Heart left ventricle (tissue), 16 donors: ENCODE data around the gene NDUFV1. TPM values are rescaled to one million over a fixed set of nuclear protein-coding genes. Genes with fewer than 3 reads are reported as not detected.
"Not testable (repeated sequence)": the region's sequence is repeated elsewhere in the genome, so short reads cannot be mapped to it uniquely, and the experiment has no call there.

Experiments
- ATAC-seq, 4 donors: fragments of 200-7000 bp; cut with Tn5 transposase; one replicate each; pipeline ENCODE4 v1.9.1; 2020 to 2022; ENCODE audit warnings: moderate library complexity in 4 of 4, mild to moderate bottlenecking in 3 of 4, moderate number of reproducible peaks in 1 of 4
- DNase-seq, 5 donors: peaks; one replicate each; pipeline ENCODE4 v3.0.0-alpha.2; 2020
- H3K27ac ChIP-seq, 12 donors: fragments of 200-600 bp; sonication (generic) in 4 of 12; one replicate each; pipeline versions ENCODE4 v1.5.0 to v1.8.0; 2016 to 2022; ENCODE audit warnings: mild to moderate bottlenecking in 2 of 12
- H3K27me3 ChIP-seq, 9 donors: fragments of 200-600 bp; sonication (generic) in 2 of 9; one replicate each; pipeline versions ENCODE4 v1.5.1 to v1.8.0; 2016 to 2022; ENCODE audit warnings: mild to moderate bottlenecking in 3 of 9
- H3K36me3 ChIP-seq, 9 donors: fragments of 200-600 bp; sonication (generic) in 2 of 9; one replicate each; pipeline versions ENCODE4 v1.5.0 to v1.8.0; 2018 to 2022; ENCODE audit warnings: mild to moderate bottlenecking in 2 of 9
- H3K4me1 ChIP-seq, 12 donors: fragments of 200-600 bp; sonication (generic) in 4 of 12; one replicate each; pipeline versions ENCODE4 v1.5.0 to v1.8.0; 2016 to 2022; ENCODE audit warnings: mild to moderate bottlenecking in 3 of 12
- H3K4me3 ChIP-seq, 12 donors: fragments of 200-600 bp; sonication (generic) in 4 of 12; one replicate each; pipeline versions ENCODE4 v1.5.0 to v1.8.0; 2017 to 2022; ENCODE audit warnings: mild to moderate bottlenecking in 9 of 12, moderate library complexity in 4 of 12
- H3K9me3 ChIP-seq, 12 donors: fragments of 200-600 bp; sonication (generic) in 4 of 12; one replicate each; pipeline versions ENCODE4 v1.5.0 to v1.8.0; 2016 to 2022; ENCODE audit warnings: mild to moderate bottlenecking in 1 of 12
- POLR2A ChIP-seq, 2 donors: fragments of 450-650 bp; IDR thresholded peaks; one replicate each; pipeline ENCODE4 v1.6.1; 2017; ENCODE audit warnings: antibody characterized with exemption in 2 of 2, mild to moderate bottlenecking in 2 of 2, moderate library complexity in 2 of 2
- WGBS, 4 donors: extraction: QIAGEN DNeasy Blood & Tissue Kit in 2 of 4; methylation state at CpG; one replicate each; pipeline versions ENCODE4 v1.1.5 to v1.1.7; 2013 to 2018; 5-methylcytosine and 5-hydroxymethylcytosine counted together
- intact Hi-C, 10 donors: fragments of 100-400 bp; cut with DNase I; formaldehyde crosslinking; loops; one replicate each; pipeline versions ENCODE4 v1.11.1 to v1.14.2; 2022
- polyA plus RNA-seq, 2 donors: library from polyadenylated mRNA; stranded (reverse); fragments of 200-250 nt; gene quantifications; one replicate each; pipeline ENCODE4 v1.2.3, GENCODE V29; 2013
- total RNA-seq, 9 donors: library from RNA; depleted of rRNA in 2 of 9; stranded (reverse); fragments of >200 nt in 2 of 9; fragmentation: NEBNext Ultra II Directional in 3 of 9; extraction: Animal tissue kit (Norgen Biotek cat#: 25700) in 3 of 9; gene quantifications; one replicate each; pipeline versions ENCODE4 v1.1.0 to v1.2.4, GENCODE V29; 2016 to 2023
- TF ChIP-seq, protein P1 (sequence below), 12 donors: fragments of 200-600 bp; sonication (generic) in 4 of 12; IDR thresholded peaks; one replicate each; pipeline versions ENCODE4 v1.5.0 to v1.8.0; 2018 to 2022; ENCODE audit warnings: antibody characterized with exemption in 12 of 12, mild to moderate bottlenecking in 5 of 12
- donor health status: ischemic (EF 13 %, LVEDD 7.1; RV severe dilation, severe dysfunction).
- donor health status: healthy with polysubstance abuse.
- donor health status: DM: no; HTN: yes; CAD: no.
- donor health status: DM: no; HTN: no; CAD: no.
- donor health status: ischemic (EF 25% LVEDD 6.9; RV normal size, moderate dysfunction).
- donor health status: ischemic (EF 25% LVEDD 5.7; RV mildly dilated, moderate dysfunction).
- donor health status: healthy.
- donor health status: DM: yes; HTN: yes; CAD: no.
- donor health status: ischemic (EF 35%, LVEDD 5.7; RV mildly dilated, moderate dysfunction).
- donor health status: nonischemic (EF 11% LVEDD 7.7; RV severe dilation, severe dysfunction).
- donor health status: DM: yes; HTN: yes; CAD: no.
- donor health status: PGD.
- donor health status: ischemic (EF 29% LVEDD 5.4; RV normal size, mild dysfunction).
- donor health status: nonischemic (EF 23%, LVEDD 6.1; RV moderate dilation, normal function).

NDUFV1 gene
- total and polyA plus RNA-seq, 11 donors: 340 to 897 (median 540) TPM

DNA sequence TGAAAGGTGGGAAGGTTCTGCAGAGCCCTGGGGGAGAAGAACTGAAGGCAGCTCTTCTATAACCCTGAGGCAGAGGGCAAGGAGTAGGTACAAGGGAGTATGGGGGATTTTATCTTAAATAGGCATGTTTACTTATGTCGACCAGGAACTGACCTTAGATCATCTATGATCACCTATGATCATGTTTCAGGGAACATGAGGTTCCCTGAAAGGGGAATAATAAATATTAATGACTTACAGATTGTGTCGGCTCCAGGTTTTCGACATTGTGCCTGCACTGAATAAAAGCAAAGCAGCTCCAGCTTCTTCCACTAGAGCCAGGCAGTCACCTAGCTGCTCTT is 13.2 kb upstream of the NDUFV1 start:
- Histone ChIP-seq H3K27ac (no peak overlapping the region), H3K9me3 (peaks cover 0 to 6% (median 0%) of the 10 kb centered on the region in 12 donors), H3K4me1 (no peaks in the 10 kb centered on the region), H3K4me3 (no peak overlapping the region), H3K27me3 (no peaks in the 10 kb centered on the region), H3K36me3 (peaks cover 0 to 11% (median 1%) of the 10 kb centered on the region in 9 donors)
- TF ChIP-seq, protein P1, sequence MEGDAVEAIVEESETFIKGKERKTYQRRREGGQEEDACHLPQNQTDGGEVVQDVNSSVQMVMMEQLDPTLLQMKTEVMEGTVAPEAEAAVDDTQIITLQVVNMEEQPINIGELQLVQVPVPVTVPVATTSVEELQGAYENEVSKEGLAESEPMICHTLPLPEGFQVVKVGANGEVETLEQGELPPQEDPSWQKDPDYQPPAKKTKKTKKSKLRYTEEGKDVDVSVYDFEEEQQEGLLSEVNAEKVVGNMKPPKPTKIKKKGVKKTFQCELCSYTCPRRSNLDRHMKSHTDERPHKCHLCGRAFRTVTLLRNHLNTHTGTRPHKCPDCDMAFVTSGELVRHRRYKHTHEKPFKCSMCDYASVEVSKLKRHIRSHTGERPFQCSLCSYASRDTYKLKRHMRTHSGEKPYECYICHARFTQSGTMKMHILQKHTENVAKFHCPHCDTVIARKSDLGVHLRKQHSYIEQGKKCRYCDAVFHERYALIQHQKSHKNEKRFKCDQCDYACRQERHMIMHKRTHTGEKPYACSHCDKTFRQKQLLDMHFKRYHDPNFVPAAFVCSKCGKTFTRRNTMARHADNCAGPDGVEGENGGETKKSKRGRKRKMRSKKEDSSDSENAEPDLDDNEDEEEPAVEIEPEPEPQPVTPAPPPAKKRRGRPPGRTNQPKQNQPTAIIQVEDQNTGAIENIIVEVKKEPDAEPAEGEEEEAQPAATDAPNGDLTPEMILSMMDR (IDR thresholded peaks at IDR 0.05): no peak
- TF ChIP-seq POLR2A (IDR thresholded peaks at IDR 0.05): no peak
- intact Hi-C loops: no loop called here
- ATAC-seq (no peak), DNase-seq (no peak)
- WGBS, 4 donors: 73 to 77% (median 75%) methylated on average over 3 of the region's 3 CpGs

- H3K4me1 ChIP-seq: no peaks in the 10 kb centered on the region
- H3K9me3 ChIP-seq: peaks cover 0 to 6% (median 0%) of the 10 kb centered on the region in 12 donors
- TF ChIP-seq POLR2A (IDR thresholded peaks at IDR 0.05): no peak
- TF ChIP-seq, protein P1 (IDR thresholded peaks at IDR 0.05): no peak
- intact Hi-C loops: no loop called here
- H3K27ac ChIP-seq: no peak overlapping the region
- H3K36me3 ChIP-seq: peaks cover 0 to 2% (median 0%) of the 10 kb centered on the region in 9 donors
- ATAC-seq (no peak), DNase-seq (no peak)
- no peaks in the 10 kb centered on the region for H3K27me3 ChIP-seq
- WGBS, 4 donors: 62 to 70% (median 65%) methylated on average over 3 of the region's 3 CpGs
- no peak overlapping the region for H3K4me3 ChIP-seq
Measured at GRCh38 chr11:67594480-67594879, 12.3 kb upstream of the NDUFV1 start.

- no peak for ATAC-seq
- no peak overlapping the region for H3K4me3 ChIP-seq
- no peaks in the 10 kb centered on the region for H3K36me3 ChIP-seq
- intact Hi-C loops: no loop called here
- DNase-seq: no peak
- H3K27me3 ChIP-seq: no peaks in the 10 kb centered on the region
- no peak overlapping the region for H3K27ac ChIP-seq
- 75 to 88% (median 76%) methylated on average over 1 of the region's 1 CpG for WGBS, 4 donors
- H3K4me1 ChIP-seq: no peaks in the 10 kb centered on the region
- TF ChIP-seq, protein P1 (IDR thresholded peaks at IDR 0.05): no peak
- no peak for TF ChIP-seq POLR2A (IDR thresholded peaks at IDR 0.05)
- H3K9me3 ChIP-seq: peaks cover 0 to 6% (median 0%) of the 10 kb centered on the region in 12 donors
Measured at GRCh38 chr11:67596753-67597300, 9.9 kb upstream of the NDUFV1 start.

DNA sequence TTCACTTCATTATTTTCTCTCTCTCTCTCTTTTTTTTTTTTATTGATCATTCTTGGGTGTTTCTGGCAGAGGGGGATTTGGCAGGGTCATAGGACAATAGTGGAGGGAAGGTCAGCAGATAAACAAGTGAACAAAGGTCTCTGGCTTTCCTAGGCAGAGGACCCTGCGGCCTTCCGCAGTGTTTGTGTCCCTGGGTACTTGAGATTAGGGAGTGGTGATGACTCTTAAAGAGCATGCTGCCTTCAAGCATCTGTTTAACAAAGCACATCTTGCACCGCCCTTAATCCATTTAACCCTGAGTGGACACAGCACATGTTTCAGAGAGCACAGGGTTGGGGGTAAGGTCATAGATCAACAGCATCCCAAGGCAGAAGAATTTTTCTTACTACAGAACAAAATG is 9.3 kb upstream of the NDUFV1 start:
- H3K36me3 ChIP-seq, H3K27me3 ChIP-seq, H3K27ac ChIP-seq, H3K9me3 ChIP-seq, DNase-seq, ATAC-seq, H3K4me3 ChIP-seq, intact Hi-C loops, H3K4me1 ChIP-seq: not testable (repeated sequence)
- 76 to 97% methylated on average over 3 of the region's 3 CpGs; no CpG with 5 or more reads in 2 of the 4 donors for WGBS, 4 donors

DNA sequence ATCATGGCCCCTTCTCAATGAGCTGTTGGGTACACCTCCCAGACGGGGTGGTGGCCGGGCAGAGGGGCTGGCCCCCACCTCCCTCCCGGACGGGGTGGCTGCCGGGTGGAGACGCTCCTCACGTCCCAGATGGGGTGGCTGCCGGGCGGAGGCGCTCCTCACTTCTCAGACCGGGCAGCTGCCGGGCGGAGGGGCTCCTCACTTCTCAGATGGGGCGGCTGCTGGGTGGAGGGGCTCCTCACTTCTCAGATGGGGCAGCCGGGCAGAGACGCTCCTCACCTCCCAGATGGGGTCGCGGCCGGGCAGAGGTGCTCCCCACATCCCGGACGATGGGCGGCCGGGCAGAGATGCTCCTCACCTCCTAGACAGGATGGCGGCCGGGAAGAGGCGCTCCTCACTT is 8.8 kb upstream of the NDUFV1 start:
- H3K4me3 ChIP-seq, DNase-seq, intact Hi-C loops, H3K4me1 ChIP-seq, H3K36me3 ChIP-seq, ATAC-seq, H3K9me3 ChIP-seq, H3K27me3 ChIP-seq, H3K27ac ChIP-seq: not testable (repeated sequence)
- 87 to 97% (median 93%) methylated on average over 24 to 26 of the region's 26 CpGs for WGBS, 4 donors
